DMS 273 treated with DMSO at 0.1 percent for 48 hours (cell line): ENCODE results near the gene KLHL13.
"Not testable (repeated sequence)": the region's sequence is repeated elsewhere in the genome, so short reads cannot be mapped to it uniquely, and the experiment has no call there.

ENCODE experiments used
- DNase-seq: peaks from one replicate; lab custom pipeline; 2025; lab: John Stamatoyannopoulos, UW

The KLHL13 gene

GRCh38 chrX:118074196-118074595 is 42.4 kb downstream of the KLHL13 start:
- no peak for DNase-seq

GRCh38 chrX:118066867-118067515 is 49.6 kb downstream of the KLHL13 start:
- no peak for DNase-seq

- no peak for DNase-seq
These were observed 53.6 kb downstream of the KLHL13 start for GRCh38 chrX:118062817-118063615.

GRCh38 chrX:118062048-118062789 is 54.4 kb downstream of the KLHL13 start:
- no peak for DNase-seq

GRCh38 chrX:118058924-118059323 is 57.7 kb downstream of the KLHL13 start:
- no peak for DNase-seq

GRCh38 chrX:118056870-118057269 is 59.7 kb downstream of the KLHL13 start:
- no peak for DNase-seq

- no peak for DNase-seq
These were observed 66.9 kb downstream of the KLHL13 start for GRCh38 chrX:118049713-118050112.

GRCh38 chrX:118047446-118048186 is 69.0 kb downstream of the KLHL13 start:
- DNase-seq, result no peak

- DNase-seq, result no peak
These were observed 77.0 kb downstream of the KLHL13 start for GRCh38 chrX:118039591-118039990.

GRCh38 chrX:118038614-118039365 is 77.8 kb downstream of the KLHL13 start:
- DNase-seq, result no peak

GRCh38 chrX:118026631-118027030 is 90.0 kb downstream of the KLHL13 start:
- DNase-seq, result no peak

GRCh38 chrX:118025226-118025625 is 91.4 kb downstream of the KLHL13 start:
- DNase-seq, result no peak

- DNase-seq, result no peak
These were observed 92.1 kb downstream of the KLHL13 start for GRCh38 chrX:118024482-118024881.

- DNase-seq, result no peak
These were observed 93.9 kb downstream of the KLHL13 start for GRCh38 chrX:118022753-118023152.

- no peak for DNase-seq
These were observed 100.2 kb downstream of the KLHL13 start for GRCh38 chrX:118016422-118016821.

GRCh38 chrX:118002417-118002816 is 114.2 kb downstream of the KLHL13 start:
- not testable (repeated sequence) for DNase-seq

GRCh38 chrX:118000518-118000917 is 116.1 kb downstream of the KLHL13 start:
- no peak for DNase-seq

- DNase-seq, result no peak
These were observed 118.4 kb downstream of the KLHL13 start for GRCh38 chrX:117998171-117998570.

- no peak for DNase-seq
These were observed 119.6 kb downstream of the KLHL13 start for GRCh38 chrX:117996918-117997480.

- DNase-seq, result no peak
These were observed 120.2 kb downstream of the KLHL13 start for GRCh38 chrX:117996408-117996807.

- no peak for DNase-seq
These were observed 121.2 kb downstream of the KLHL13 start for GRCh38 chrX:117995378-117995777.
